Renal cortex interstitium (tissue), 15 donors: ENCODE measurements around the gene LRRN4. TPM values are rescaled to one million over a fixed set of nuclear protein-coding genes. Genes with fewer than 3 reads are reported as not detected.

ENCODE experiments used
- DNase-seq, 11 donors: peaks; one replicate each; pipeline ENCODE4 v3.0.0-alpha.2; 2013; ENCODE audit warnings: low read depth in 9 of 11, low spot score in 4 of 11; ENCODE audit errors: extremely low read depth in 1 of 11
- long read RNA-seq, 16 experiments: transcript quantifications; one replicate each; lab custom pipeline, GENCODE V29; 2026
- polyA plus RNA-seq, 3 donors: library from polyadenylated mRNA; unstranded; fragments of 120-200 nt; gene quantifications; one replicate each; pipeline ENCODE4 v1.2.1, GENCODE V29; 2013; ENCODE audit not compliant: insufficient read length in 3 of 3

LRRN4 gene
- polyA plus RNA-seq: 10 to 100 TPM; 12.2 to 16.8 (median 13.9) TPM
- long read RNA-seq, donor 1, partial matches to known transcripts: 0 of 2 reads
- long read RNA-seq, donor 1, other reads (novel, unspliced or antisense): 0 of 2 reads
- long read RNA-seq, donor 2, partial matches to known transcripts: 11 of 14 reads
- long read RNA-seq, donor 2, other reads (novel, unspliced or antisense): 0 of 14 reads
- long read RNA-seq, donor 3, transcript LRRN4-201 (5 exons, 2,692 nt): major isoform, 5 of 5 reads
- long read RNA-seq, donor 3, partial matches to known transcripts: 0 of 5 reads
- long read RNA-seq, donor 3, other reads (novel, unspliced or antisense): 0 of 5 reads
- long read RNA-seq, donor 4, partial matches to known transcripts: 0 of 4 reads
- long read RNA-seq, donor 4, other reads (novel, unspliced or antisense): 0 of 4 reads
- long read RNA-seq, donor 5, transcript LRRN4-201 (5 exons, 2,692 nt): major isoform, 15 of 25 reads
- long read RNA-seq, donor 5, partial matches to known transcripts: 10 of 25 reads
- long read RNA-seq, donor 5, other reads (novel, unspliced or antisense): 0 of 25 reads
- long read RNA-seq, donor 6, transcript LRRN4-201 (5 exons, 2,692 nt): major isoform, 8 of 13 reads
- long read RNA-seq, donor 6, partial matches to known transcripts: 5 of 13 reads
- long read RNA-seq, donor 6, other reads (novel, unspliced or antisense): 0 of 13 reads
- long read RNA-seq, donor 7, partial matches to known transcripts: 0 of 3 reads
- long read RNA-seq, donor 7, other reads (novel, unspliced or antisense): 0 of 3 reads
- long read RNA-seq, donor 8, transcript LRRN4-201 (5 exons, 2,692 nt): major isoform, 7 of 7 reads
- long read RNA-seq, donor 8, partial matches to known transcripts: 0 of 7 reads
- long read RNA-seq, donor 8, other reads (novel, unspliced or antisense): 0 of 7 reads
- long read RNA-seq, donor 9, partial matches to known transcripts: 0 of 4 reads
- long read RNA-seq, donor 9, other reads (novel, unspliced or antisense): 0 of 4 reads
- long read RNA-seq, donor 10, partial matches to known transcripts: 0 of 1 reads
- long read RNA-seq, donor 10, other reads (novel, unspliced or antisense): 0 of 1 reads
- long read RNA-seq, donor 11, transcript LRRN4-201 (5 exons, 2,692 nt): major isoform, 7 of 7 reads
- long read RNA-seq, donor 11, partial matches to known transcripts: 0 of 7 reads
- long read RNA-seq, donor 11, other reads (novel, unspliced or antisense): 0 of 7 reads
- long read RNA-seq, donor 12: 0 reads
- long read RNA-seq, donor 13, partial matches to known transcripts: 0 of 2 reads
- long read RNA-seq, donor 13, other reads (novel, unspliced or antisense): 0 of 2 reads
- long read RNA-seq, donor 14, partial matches to known transcripts: 0 of 4 reads
- long read RNA-seq, donor 14, other reads (novel, unspliced or antisense): 0 of 4 reads
- long read RNA-seq, donor 15, transcript LRRN4-201 (5 exons, 2,692 nt): major isoform, 6 of 6 reads
- long read RNA-seq, donor 15, partial matches to known transcripts: 0 of 6 reads
- long read RNA-seq, donor 15, other reads (novel, unspliced or antisense): 0 of 6 reads
- long read RNA-seq, donor 16, transcript LRRN4-201 (5 exons, 2,692 nt): major isoform, 25 of 42 reads
- long read RNA-seq, donor 16, partial matches to known transcripts: 17 of 42 reads
- long read RNA-seq, donor 16, other reads (novel, unspliced or antisense): 0 of 42 reads

- peak in 10 of 11 donors; percentile 50 to 86 (median 76) for DNase-seq
These were observed at the start of gene LRRN4 for GRCh38 chr20:6053776-6054688. Gene LRRN4, minus strand, starts transcription at chr20:6054060. Its CDS starts 1,261 bp downstream, at chr20:6052799.

DNA sequence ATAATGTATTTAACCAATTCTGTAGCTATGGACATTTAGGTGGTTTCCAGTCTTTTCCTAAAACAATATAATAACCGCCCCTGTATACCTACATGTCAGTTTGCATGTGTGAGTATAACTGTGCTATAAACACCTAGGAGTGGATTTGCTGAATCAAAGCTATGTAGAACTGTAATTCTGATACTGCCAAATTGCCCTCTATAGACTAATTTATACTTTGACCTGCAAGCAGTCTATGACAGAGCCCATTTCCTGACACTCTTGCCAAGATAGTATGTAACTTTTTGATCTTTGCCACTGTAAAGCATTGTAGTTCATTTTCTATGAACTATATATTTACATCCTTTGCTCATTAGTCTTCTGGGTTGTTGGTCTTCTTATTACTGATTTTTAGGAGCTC is 49.4 kb upstream of the LRRN4 start:
- no peak for DNase-seq

DNA sequence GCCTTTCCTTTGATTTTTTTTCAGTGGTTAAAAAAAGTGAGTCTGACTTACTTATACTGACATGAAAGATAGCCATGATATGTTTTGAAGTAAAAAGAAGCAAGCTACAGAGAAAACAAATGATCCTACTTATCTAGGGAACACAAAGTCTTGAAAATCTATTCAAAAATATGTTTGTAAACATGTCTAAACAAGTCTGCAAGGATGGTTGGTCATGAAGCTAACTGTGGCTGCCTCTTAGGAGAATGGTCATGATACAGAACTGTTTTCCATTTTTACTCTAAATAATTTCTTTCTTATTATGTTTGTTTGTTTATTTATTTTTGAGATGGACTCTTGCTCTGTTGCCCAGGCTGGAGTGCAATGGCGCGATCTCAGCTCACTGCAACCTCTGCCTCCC is 47.5 kb upstream of the LRRN4 start:
- DNase-seq: no peak

DNA sequence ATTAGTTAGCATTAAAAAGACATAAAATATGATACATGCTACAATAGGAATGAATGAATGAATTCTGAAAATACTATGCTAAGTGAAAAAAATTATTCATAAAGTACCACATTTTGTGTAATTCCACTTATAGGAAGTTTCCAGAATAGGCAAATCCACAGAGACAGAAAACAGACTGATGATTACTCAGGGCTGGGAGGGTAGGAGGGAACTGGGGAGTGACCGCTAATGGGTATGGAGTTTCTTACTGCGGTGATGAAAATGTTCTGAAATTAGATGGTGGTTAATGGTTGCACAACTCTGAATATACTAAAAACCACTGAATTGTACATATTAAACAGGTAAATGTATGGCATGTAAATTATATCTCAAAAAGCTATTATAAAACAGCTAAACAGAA is 46.4 kb upstream of the LRRN4 start:
- no peak for DNase-seq

GRCh38 chr20:6099819-6100218 is 46.0 kb upstream of the LRRN4 start:
- no peak for DNase-seq

GRCh38 chr20:6095409-6095808 is 41.5 kb upstream of the LRRN4 start:
- no peak for DNase-seq

DNA sequence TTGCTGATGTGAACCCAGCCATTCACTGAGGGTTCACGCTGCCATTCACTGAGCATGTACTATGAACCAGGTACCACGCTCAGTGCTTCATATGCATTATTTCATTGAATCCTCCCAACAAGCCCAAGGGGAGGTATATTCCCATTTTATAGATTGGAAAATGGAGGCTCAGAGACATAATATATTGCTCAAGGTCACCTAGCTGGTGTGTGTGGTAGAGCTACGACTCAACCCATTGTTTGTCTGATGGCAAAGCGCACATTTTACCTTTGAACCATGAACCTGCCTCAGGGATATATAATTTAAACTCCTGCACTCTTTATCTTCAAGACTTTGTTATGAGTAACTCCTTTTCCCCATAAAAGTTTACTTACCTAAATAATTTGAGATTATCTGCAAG is 40.7 kb upstream of the LRRN4 start:
- DNase-seq: no peak

DNA sequence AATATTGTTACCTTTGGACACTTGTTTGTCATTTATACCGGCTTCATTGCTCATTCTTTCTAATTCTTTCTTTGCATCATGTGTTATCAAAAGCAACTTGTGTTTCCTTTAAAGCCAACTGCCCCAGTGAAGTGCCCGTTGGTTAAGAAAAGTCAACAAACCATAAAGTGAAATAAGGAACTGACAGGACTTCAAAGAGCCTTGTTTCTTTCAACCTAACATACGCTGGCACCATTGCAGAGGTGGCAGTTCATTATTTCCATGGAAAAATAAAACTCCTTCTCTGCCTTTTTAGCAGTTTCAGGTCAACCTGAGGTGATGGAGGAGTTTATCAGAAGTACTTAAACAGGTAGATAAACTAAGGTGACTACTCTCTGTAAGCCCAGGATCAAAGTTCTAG is 40.2 kb upstream of the LRRN4 start:
- no peak for DNase-seq

- no peak for DNase-seq
These were observed 37.8 kb upstream of the LRRN4 start for GRCh38 chr20:6091661-6092060.

GRCh38 chr20:6086868-6087267 is 33.0 kb upstream of the LRRN4 start:
- DNase-seq: no peak

DNA sequence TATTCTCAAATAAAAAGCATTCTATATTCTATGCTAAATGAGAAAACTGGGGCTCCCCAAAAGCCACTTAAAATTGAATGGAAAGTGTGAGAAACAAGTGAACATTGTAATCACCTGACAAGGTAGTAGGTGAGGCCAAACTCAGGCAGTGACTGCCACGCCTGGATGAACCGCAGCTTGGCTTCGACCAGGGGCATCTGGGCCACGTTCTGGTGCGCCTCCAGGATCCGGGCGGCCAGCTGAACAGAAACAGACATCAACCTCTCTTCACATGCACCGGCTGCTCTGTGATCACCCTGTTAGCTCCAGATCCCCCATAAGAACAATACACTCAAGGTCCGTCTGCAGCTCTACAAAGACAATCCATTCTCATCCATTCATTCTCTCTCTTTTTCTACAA is 30.1 kb upstream of the LRRN4 start:
- DNase-seq: no peak

- DNase-seq: no peak
These were observed 27.4 kb upstream of the LRRN4 start for GRCh38 chr20:6081236-6081635.

DNA sequence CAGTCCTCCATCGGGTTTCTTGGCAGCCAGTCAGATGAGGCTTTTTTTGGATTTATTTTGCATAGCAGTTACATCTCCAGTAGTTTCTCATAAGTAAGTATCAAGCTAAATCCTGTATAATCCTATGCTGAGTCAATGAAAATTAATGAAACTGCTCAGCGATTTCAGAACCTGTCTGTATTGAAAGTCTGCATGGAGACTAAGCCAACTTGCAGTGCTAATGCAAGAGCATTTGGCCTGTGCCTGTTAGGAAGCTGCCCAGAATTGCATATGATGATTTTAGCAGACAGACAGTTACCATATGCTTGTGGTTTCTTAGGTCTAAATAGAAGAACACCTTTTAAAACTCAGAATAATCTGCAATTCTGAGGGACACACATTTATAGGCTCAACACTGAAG is 25.2 kb upstream of the LRRN4 start:
- DNase-seq: no peak

- no peak for DNase-seq
These were observed 21.8 kb upstream of the LRRN4 start for GRCh38 chr20:6075428-6076219.

- no peak for DNase-seq
These were observed 20.9 kb upstream of the LRRN4 start for GRCh38 chr20:6074784-6075183.

DNA sequence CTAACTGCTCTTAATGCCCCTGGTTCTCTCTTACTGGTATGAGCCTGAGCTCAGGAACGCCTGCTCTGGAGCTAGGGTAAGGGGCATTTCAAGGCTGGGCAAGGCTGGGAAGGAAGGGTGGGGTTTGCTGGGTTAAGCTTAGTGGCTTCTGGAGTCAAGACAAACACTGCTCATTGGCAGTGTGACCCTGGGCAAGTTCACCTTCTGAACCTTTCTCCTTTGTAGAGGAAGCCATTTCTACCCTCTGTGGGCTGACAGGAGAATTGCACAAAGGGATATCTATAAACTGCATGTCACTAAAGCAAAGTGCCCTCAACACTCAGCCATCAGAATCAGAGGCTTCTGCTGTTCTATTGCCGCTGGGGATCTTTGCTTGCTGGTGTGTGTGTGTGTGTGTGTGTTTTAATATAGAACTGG is 20.3 kb upstream of the LRRN4 start:
- DNase-seq: no peak
